Epithelial cell of esophagus (primary cell): ENCODE data around the gene EXOC3.
A peak's percentile ranks its signal among the peaks of the same experiment; 100 is the strongest.

Experiments
- DNase-seq: peaks from one replicate; pipeline ENCODE4 v3.0.0; 2010; ENCODE audit warnings: low read depth
- H3K4me3 ChIP-seq: 2 replicates; pipeline ENCODE4 v1.5.1; 2011; ENCODE audit warnings: mild to moderate bottlenecking, low read length, control low read depth
- CTCF ChIP-seq: IDR thresholded peaks from 2 replicates; pipeline ENCODE4 v1.5.1; 2011; ENCODE audit warnings: low read depth, mild to moderate bottlenecking, low read length, control low read depth, inconsistent platforms; ENCODE audit not compliant: insufficient read depth; ENCODE audit errors: missing control alignments

EXOC3 gene

GRCh38 chr5:437281-437771, 5.7 kb upstream of the EXOC3 start:
- H3K4me3 ChIP-seq: no peak overlapping the region
- TF ChIP-seq CTCF: no peak
- DNase-seq: no peak

GRCh38 chr5:438481-438981, 4.4 kb upstream of the EXOC3 start:
- no peak for DNase-seq
- TF ChIP-seq CTCF: no peak
- no peak overlapping the region for H3K4me3 ChIP-seq

GRCh38 chr5:439181-439580, 3.8 kb upstream of the EXOC3 start:
- no peak for TF ChIP-seq CTCF
- no peak overlapping the region for H3K4me3 ChIP-seq
- no peak for DNase-seq

GRCh38 chr5:439636-440035, 3.3 kb upstream of the EXOC3 start:
- TF ChIP-seq CTCF: no peak

GRCh38 chr5:440401-441201, 2.4 kb upstream of the EXOC3 start:
- DNase-seq: no peak
- no peak for TF ChIP-seq CTCF
- no peak overlapping the region for H3K4me3 ChIP-seq

More at GRCh38 chr5:439636-440035, 3.3 kb upstream of the EXOC3 start:
- no peak for DNase-seq
- H3K4me3 ChIP-seq: no peak overlapping the region

GRCh38 chr5:441996-442334, 1.0 kb upstream of the EXOC3 start:
- H3K4me3 ChIP-seq: peak overlapping the region; percentile 96
- TF ChIP-seq CTCF: no peak
- no peak for DNase-seq
